SK-N-SH (cell line): ENCODE data around the gene RASA3. TPM values are rescaled to one million over a fixed set of nuclear protein-coding genes. Genes with fewer than 3 reads are reported as not detected.

ENCODE experiments used
- CTCF ChIA-PET: fragments of 300-600, 350-600 bp; formaldehyde crosslinking; extraction: SDS; loops from one replicate; lab custom pipeline; 2021; lab: Yijun Ruan, JAX
- POLR2A ChIA-PET: fragments of 350-600 bp; sonication (Branson Sonifier 250); formaldehyde crosslinking; extraction: SDS; loops from one replicate; lab custom pipeline; 2020; ENCODE audit warnings: antibody characterized with exemption, inconsistent platforms; lab: Yijun Ruan, JAX
- DNase-seq: peaks from one replicate; pipeline ENCODE4 v3.0.0; 2012
- H2AFZ ChIP-seq: fragments of 200-600 bp; sonication (generic); 2 replicates; pipeline ENCODE4 v1.8.1; 2016; ENCODE audit warnings: antibody characterized with exemption, mild to moderate bottlenecking, low read depth
- H3F3A ChIP-seq: fragments of 200-600 bp; sonication (generic); replicated peaks from 2 replicates; pipeline ENCODE3; 2016; ENCODE audit warnings: antibody characterized with exemption, mild to moderate bottlenecking; ENCODE audit not compliant: insufficient read depth
- H3K27ac ChIP-seq, 2 experiments: fragments of 200-500 bp in 1 of 2; fragments of 200-600 bp in 1 of 2; sonication (Bioruptor generic) in 1 of 2; sonication (generic), shearing (Covaris generic) in 1 of 2; 2 replicates each; pipeline versions ENCODE4 v1.5.1 to v1.6.1; 2014 to 2016; ENCODE audit warnings: low read depth in 2 of 2, inconsistent platforms in 1 of 2, low read length in 1 of 2, mild to moderate bottlenecking in 1 of 2, mixed read lengths in 1 of 2
- H3K27me3 ChIP-seq: fragments of 200-600 bp; sonication (generic), shearing (Covaris generic); 2 replicates; pipeline ENCODE4 v1.6.1; 2016; ENCODE audit warnings: mixed run types; ENCODE audit not compliant: insufficient read depth
- H3K36me3 ChIP-seq, 2 experiments: fragments of 200-500 bp in 1 of 2; fragments of 200-600 bp in 1 of 2; sonication (Bioruptor generic) in 1 of 2; sonication (generic) in 1 of 2; replicated peaks in 1 of 2; 2 replicates each; pipeline versions ENCODE3 to v1.5.1; 2014 to 2016; ENCODE audit warnings: low read length in 1 of 2, mild to moderate bottlenecking in 1 of 2; ENCODE audit not compliant: insufficient read depth in 2 of 2, control insufficient read depth in 1 of 2
- H3K4me1 ChIP-seq, 2 experiments: fragments of 200-500 bp in 1 of 2; fragments of 200-600 bp in 1 of 2; sonication (Bioruptor generic) in 1 of 2; sonication (generic), shearing (Covaris generic) in 1 of 2; 2 replicates each; pipeline versions ENCODE4 v1.5.1 to v1.6.1; 2014 to 2016; ENCODE audit warnings: low read depth in 1 of 2, low read length in 1 of 2, mixed run types in 1 of 2; ENCODE audit not compliant: insufficient read depth in 2 of 2, control insufficient read depth in 1 of 2
- H3K4me2 ChIP-seq: fragments of 200-600 bp; sonication (generic), shearing (Covaris generic); 2 replicates; pipeline ENCODE4 v1.6.1; 2017; ENCODE audit warnings: mixed run types
- H3K4me3 ChIP-seq, 2 experiments: fragments of 200-500 bp in 1 of 2; fragments of 200-600 bp in 1 of 2; sonication (Bioruptor generic) in 1 of 2; sonication (generic), shearing (Covaris generic) in 1 of 2; 2 replicates each; pipeline versions ENCODE4 v1.5.1 to v1.8.1; 2014 to 2016; ENCODE audit warnings: low read depth in 2 of 2, inconsistent platforms in 1 of 2, low read length in 1 of 2, mild to moderate bottlenecking in 1 of 2, mixed read lengths in 1 of 2, moderate library complexity in 1 of 2
- H3K79me2 ChIP-seq: fragments of 200-600 bp; sonication (generic); 2 replicates; pipeline ENCODE4 v1.8.1; 2017; ENCODE audit warnings: mild to moderate bottlenecking; ENCODE audit not compliant: insufficient read depth
- H3K9ac ChIP-seq: fragments of 200-600 bp; sonication (generic); 2 replicates; pipeline ENCODE4 v1.6.1; 2017; ENCODE audit warnings: mixed run types
- H3K9me2 ChIP-seq: fragments of 200-600 bp; sonication (generic); 2 replicates; pipeline ENCODE4 v1.6.1; 2017; ENCODE audit warnings: mixed run types
- H3K9me3 ChIP-seq: fragments of 200-600 bp; sonication (generic); 2 replicates; pipeline ENCODE4 v1.6.1; 2017; ENCODE audit warnings: mixed run types, mild to moderate bottlenecking, moderate library complexity
- H4K20me1 ChIP-seq: fragments of 200-600 bp; sonication (generic); 2 replicates; pipeline ENCODE4 v1.6.1; 2017; ENCODE audit warnings: mild to moderate bottlenecking, mixed run types; ENCODE audit not compliant: insufficient read depth
- EZH2phosphoT487 ChIP-seq: fragments of 200-600 bp; sonication (generic); IDR thresholded peaks from 2 replicates; pipeline ENCODE4 v1.6.1; 2017; ENCODE audit warnings: low read depth, mixed run types, mild to moderate bottlenecking, antibody characterized with exemption, moderate library complexity, borderline replicate concordance
- FOXJ3 ChIP-seq: sonication (generic); formaldehyde crosslinking; IDR thresholded peaks from 2 replicates; pipeline ENCODE4 v1.5.1; 2020; ENCODE audit warnings: mild to moderate bottlenecking, missing genetic modification reagents
- GATA2 ChIP-seq: sonication (generic); formaldehyde crosslinking; IDR thresholded peaks from 2 replicates; pipeline ENCODE4 v1.5.0; 2020; ENCODE audit warnings: mild to moderate bottlenecking, missing genetic modification reagents
- MEF2A ChIP-seq: IDR thresholded peaks from 2 replicates; pipeline ENCODE4 v1.4.0; 2012; ENCODE audit warnings: low read depth, borderline replicate concordance
- MXI1 ChIP-seq: IDR thresholded peaks from 2 replicates; pipeline ENCODE4 v1.6.1; 2012; ENCODE audit warnings: mild to moderate bottlenecking, low read depth, low read length, improper control_type of control experiment
- NRF1 ChIP-seq: IDR thresholded peaks from 2 replicates; pipeline ENCODE4 v1.6.1; 2012; ENCODE audit warnings: low read depth, mild to moderate bottlenecking, low read length
- TAF1 ChIP-seq: IDR thresholded peaks from 2 replicates; pipeline ENCODE4 v1.6.1; 2012; ENCODE audit warnings: low read depth, mild to moderate bottlenecking, low read length, moderate library complexity, borderline replicate concordance
- WGBS: methylation state at CpG from one replicate; pipeline ENCODE4 v1.1.6; 2017; ENCODE audit warnings: low lambda C conversion rate; 5-methylcytosine and 5-hydroxymethylcytosine counted together
- polyA plus RNA-seq, 3 experiments: library from polyadenylated mRNA; depleted of rRNA; stranded (reverse); fragments of >200 nt; gene quantifications; 2 replicates each; pipeline ENCODE4 v1.2.3, GENCODE V29; 2012
- TF ChIP-seq, protein P1 (sequence below): IDR thresholded peaks from 2 replicates; pipeline ENCODE4 v1.4.0; 2012; ENCODE audit warnings: low read depth, borderline replicate concordance
- TF ChIP-seq, protein P2 (sequence below): fragments of 200-600 bp; sonication (generic); IDR thresholded peaks from 2 replicates; pipeline ENCODE4 v1.6.1; 2017; ENCODE audit warnings: antibody characterized with exemption, mild to moderate bottlenecking, moderate library complexity

Gene RASA3
- polyA plus RNA-seq, 1 of the 3 experiments (the other 2 are of a cell fraction), result 25.1 TPM

DNA sequence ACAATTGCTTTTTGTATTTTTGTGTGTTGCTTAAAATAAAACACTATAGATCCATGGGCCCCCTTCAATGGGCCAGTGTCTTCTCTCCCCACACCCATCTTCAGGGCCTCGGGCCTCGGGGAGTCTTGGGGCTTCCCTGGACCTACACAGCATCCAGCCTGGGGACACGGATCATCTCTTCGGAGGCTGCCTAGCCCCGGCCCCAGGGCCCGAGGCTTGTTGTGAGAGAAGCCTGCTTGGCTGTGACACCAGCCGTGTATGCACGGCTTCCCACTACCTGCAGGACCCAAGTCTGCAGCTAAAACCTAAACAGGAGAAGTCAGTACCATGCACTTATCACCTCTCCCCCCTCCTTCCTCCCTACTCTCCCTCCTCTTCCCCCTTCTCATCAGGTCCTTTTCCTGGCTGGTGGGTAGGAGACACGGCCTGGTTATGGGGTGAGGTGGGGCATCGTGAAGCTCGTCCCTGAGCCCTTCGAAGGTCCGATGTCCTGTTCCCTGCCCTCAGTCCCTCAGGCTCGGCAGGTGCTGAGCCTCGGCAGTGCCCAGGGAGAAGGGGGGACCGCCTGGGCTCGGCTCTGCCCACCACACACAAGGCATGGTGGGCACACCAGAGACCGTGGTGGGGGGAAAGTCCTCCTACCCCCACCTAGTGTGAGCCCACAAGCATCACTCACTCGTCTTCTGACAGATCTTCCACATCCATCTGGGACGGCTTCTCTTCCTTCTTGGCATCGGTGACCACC is 168.0 kb downstream of the RASA3 start:
- Histone ChIP-seq H3K9me3 (peaks cover 12% of the 10 kb centered on the region; the same call in 1 of the 2 replicates), H3K79me2 (no peaks in the 10 kb centered on the region), H3K4me3 (no peak overlapping the region), H3K27me3 (no peaks in the 10 kb centered on the region), H3K9ac (no peak overlapping the region), H3F3A (no peaks in the 10 kb centered on the region), H4K20me1 (no peaks in the 10 kb centered on the region), H2AFZ (no peak overlapping the region)
- WGBS, result 92% methylated on average over 15 of the region's 21 CpGs
- TF ChIP-seq TAF1 (no peak), NRF1 (no peak), MXI1 (no peak), FOXJ3 (CRISPR knock-in tag) (no peak), MEF2A (no peak), GATA2 (CRISPR knock-in tag) (no peak), EZH2phosphoT487 (no peak)
- TF ChIP-seq, protein P1, sequence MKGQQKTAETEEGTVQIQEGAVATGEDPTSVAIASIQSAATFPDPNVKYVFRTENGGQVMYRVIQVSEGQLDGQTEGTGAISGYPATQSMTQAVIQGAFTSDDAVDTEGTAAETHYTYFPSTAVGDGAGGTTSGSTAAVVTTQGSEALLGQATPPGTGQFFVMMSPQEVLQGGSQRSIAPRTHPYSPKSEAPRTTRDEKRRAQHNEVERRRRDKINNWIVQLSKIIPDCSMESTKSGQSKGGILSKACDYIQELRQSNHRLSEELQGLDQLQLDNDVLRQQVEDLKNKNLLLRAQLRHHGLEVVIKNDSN, result no peak
- TF ChIP-seq, all 33 proteins: peak for 0
- DNase-seq, result no peak
- peaks cover 0 to 17% of the 10 kb centered on the region in 2 experiments for H3K36me3 ChIP-seq
- CTCF ChIA-PET, result no interaction called here
- H3K4me2 ChIP-seq, result no peak overlapping the region
- no peaks in the 10 kb centered on the region for H3K9me2 ChIP-seq
- H3K4me1 ChIP-seq, result no peaks in the 10 kb centered on the region
- no peak overlapping the region for H3K27ac ChIP-seq
- POLR2A ChIA-PET, result no interaction called here

DNA sequence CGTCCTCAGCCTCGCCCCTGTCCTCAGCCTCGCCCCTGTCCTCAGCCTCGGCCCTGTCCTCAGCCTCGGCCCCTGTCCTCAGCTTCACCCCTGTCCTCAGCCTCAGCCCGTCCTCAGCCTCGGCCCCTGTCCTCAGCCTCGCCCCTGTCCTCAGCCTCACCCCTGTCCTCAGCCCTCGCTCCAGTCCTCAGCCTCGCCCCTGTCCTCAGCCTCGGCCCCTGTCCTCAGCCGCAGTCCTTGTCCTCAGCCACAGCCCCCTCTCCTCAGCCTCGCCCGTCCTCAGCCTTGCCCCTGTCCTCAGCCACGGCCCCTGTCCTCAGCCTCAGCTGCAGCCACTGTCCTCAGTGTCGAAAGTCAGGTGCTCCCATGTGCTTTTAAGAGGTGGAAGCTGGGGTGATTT is 169.0 kb downstream of the RASA3 start:
- Histone ChIP-seq H3K9me3 (peaks cover 15% of the 10 kb centered on the region; the same call in 1 of the 2 replicates), H4K20me1 (no peaks in the 10 kb centered on the region), H3K9me2 (no peaks in the 10 kb centered on the region), H3K79me2 (no peaks in the 10 kb centered on the region), H3K27me3 (no peaks in the 10 kb centered on the region), H3K36me3 (peaks cover 0 to 17% of the 10 kb centered on the region in 2 experiments), H3K4me1 (no peaks in the 10 kb centered on the region), H3K27ac (no peak overlapping the region), H3F3A (no peaks in the 10 kb centered on the region), H2AFZ (no peak overlapping the region), H3K4me2 (no peak overlapping the region), H3K4me3 (no peak overlapping the region), H3K9ac (no peak overlapping the region)
- ChIA-PET POLR2A (no interaction called here), CTCF (no interaction called here)
- TF ChIP-seq, protein P2, sequence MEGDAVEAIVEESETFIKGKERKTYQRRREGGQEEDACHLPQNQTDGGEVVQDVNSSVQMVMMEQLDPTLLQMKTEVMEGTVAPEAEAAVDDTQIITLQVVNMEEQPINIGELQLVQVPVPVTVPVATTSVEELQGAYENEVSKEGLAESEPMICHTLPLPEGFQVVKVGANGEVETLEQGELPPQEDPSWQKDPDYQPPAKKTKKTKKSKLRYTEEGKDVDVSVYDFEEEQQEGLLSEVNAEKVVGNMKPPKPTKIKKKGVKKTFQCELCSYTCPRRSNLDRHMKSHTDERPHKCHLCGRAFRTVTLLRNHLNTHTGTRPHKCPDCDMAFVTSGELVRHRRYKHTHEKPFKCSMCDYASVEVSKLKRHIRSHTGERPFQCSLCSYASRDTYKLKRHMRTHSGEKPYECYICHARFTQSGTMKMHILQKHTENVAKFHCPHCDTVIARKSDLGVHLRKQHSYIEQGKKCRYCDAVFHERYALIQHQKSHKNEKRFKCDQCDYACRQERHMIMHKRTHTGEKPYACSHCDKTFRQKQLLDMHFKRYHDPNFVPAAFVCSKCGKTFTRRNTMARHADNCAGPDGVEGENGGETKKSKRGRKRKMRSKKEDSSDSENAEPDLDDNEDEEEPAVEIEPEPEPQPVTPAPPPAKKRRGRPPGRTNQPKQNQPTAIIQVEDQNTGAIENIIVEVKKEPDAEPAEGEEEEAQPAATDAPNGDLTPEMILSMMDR, result no peak
- 87% methylated on average over 16 of the region's 16 CpGs for WGBS
- no peak for DNase-seq
